Middle frontal gyrus (tissue), 1 donor: ENCODE data around the gene KCNQ4.

Experiments used
- DNase-seq: peaks from one replicate; pipeline ENCODE4 v3.0.0-alpha.2; 2015; ENCODE audit warnings: low spot score; ENCODE audit errors: extremely low spot score

The KCNQ4 gene

GRCh38 chr1:40818264-40818961, 34.8 kb downstream of the KCNQ4 start:
- DNase-seq = no peak

GRCh38 chr1:40819101-40819500, 35.5 kb downstream of the KCNQ4 start:
- DNase-seq = no peak

GRCh38 chr1:40820251-40820797, 36.7 kb downstream of the KCNQ4 start:
- DNase-seq = no peak

GRCh38 chr1:40820911-40821693, 37.5 kb downstream of the KCNQ4 start:
- DNase-seq = peak; percentile 14

GRCh38 chr1:40822890-40823289, 39.3 kb downstream of the KCNQ4 start:
- no peak for DNase-seq

- no peak for DNase-seq
Measured at GRCh38 chr1:40823345-40823744, 39.8 kb downstream of the KCNQ4 start.

- no peak for DNase-seq
Measured at GRCh38 chr1:40823983-40824382, 40.4 kb downstream of the KCNQ4 start.

GRCh38 chr1:40824591-40825434, 41.2 kb downstream of the KCNQ4 start:
- DNase-seq = no peak

GRCh38 chr1:40825435-40825788, 41.8 kb downstream of the KCNQ4 start:
- DNase-seq = no peak

GRCh38 chr1:40825996-40826395, 42.4 kb downstream of the KCNQ4 start:
- DNase-seq = no peak

GRCh38 chr1:40829631-40830245, 46.2 kb downstream of the KCNQ4 start:
- DNase-seq = no peak

GRCh38 chr1:40830419-40830943, 46.9 kb downstream of the KCNQ4 start:
- no peak for DNase-seq

GRCh38 chr1:40831001-40831732, 47.6 kb downstream of the KCNQ4 start:
- DNase-seq = no peak

GRCh38 chr1:40833979-40834378, 50.4 kb downstream of the KCNQ4 start:
- no peak for DNase-seq

GRCh38 chr1:40834968-40835545, 51.5 kb downstream of the KCNQ4 start:
- DNase-seq = no peak

- DNase-seq = no peak
Measured at GRCh38 chr1:40836283-40836682, 52.7 kb downstream of the KCNQ4 start.

- DNase-seq = no peak
Measured at GRCh38 chr1:40837601-40838000, 54.0 kb downstream of the KCNQ4 start.

- no peak for DNase-seq
Measured at GRCh38 chr1:40838045-40838979, 54.7 kb downstream of the KCNQ4 start.
